Fibroblast of skin of scalp (primary cell): ENCODE measurements around the gene MYOF.
A peak's percentile ranks its signal among the peaks of the same experiment; 100 is the strongest.
"Not testable (repeated sequence)": the region's sequence is repeated elsewhere in the genome, so short reads cannot be mapped to it uniquely, and the experiment has no call there.

Experiments
- DNase-seq: peaks from one replicate; pipeline ENCODE4 v3.0.0-alpha.2; 2013

MYOF gene

GRCh38 chr10:93481637-93482144 lies 443 bp downstream of the MYOF start:
- DNase-seq = no peak

- DNase-seq = no peak
Measured at GRCh38 chr10:93478873-93479272, 3.3 kb downstream of the MYOF start.

- no peak for DNase-seq
Measured at GRCh38 chr10:93476756-93477155, 5.4 kb downstream of the MYOF start.

GRCh38 chr10:93475871-93476270 lies 6.3 kb downstream of the MYOF start:
- DNase-seq = peak; percentile 74

- DNase-seq = no peak
Measured at GRCh38 chr10:93475227-93475626, 6.9 kb downstream of the MYOF start.

GRCh38 chr10:93473804-93474472 lies 8.2 kb downstream of the MYOF start:
- DNase-seq = no peak

- no peak for DNase-seq
Measured at GRCh38 chr10:93473161-93473560, 9.0 kb downstream of the MYOF start.

- DNase-seq = peak; percentile 97
Measured at GRCh38 chr10:93471110-93471651, 11.0 kb downstream of the MYOF start.

GRCh38 chr10:93469454-93469853 lies 12.7 kb downstream of the MYOF start:
- no peak for DNase-seq

- peak; percentile 95 for DNase-seq
Measured at GRCh38 chr10:93468461-93469213, 13.5 kb downstream of the MYOF start.

- DNase-seq = not testable (repeated sequence)
Measured at GRCh38 chr10:93467635-93468034, 14.5 kb downstream of the MYOF start.

- peak; percentile 98 for DNase-seq
Measured at GRCh38 chr10:93465806-93466675, 16.1 kb downstream of the MYOF start.

GRCh38 chr10:93464776-93465388 lies 17.3 kb downstream of the MYOF start:
- DNase-seq = no peak

GRCh38 chr10:93463723-93464476 lies 18.2 kb downstream of the MYOF start:
- peak; percentile 81 for DNase-seq

- no peak for DNase-seq
Measured at GRCh38 chr10:93462881-93463280, 19.3 kb downstream of the MYOF start.

GRCh38 chr10:93462371-93462770 lies 19.8 kb downstream of the MYOF start:
- no peak for DNase-seq

GRCh38 chr10:93461807-93462178 lies 20.3 kb downstream of the MYOF start:
- no peak for DNase-seq

GRCh38 chr10:93461109-93461806 lies 20.9 kb downstream of the MYOF start:
- DNase-seq = peak; percentile 57

GRCh38 chr10:93459466-93459865 lies 22.7 kb downstream of the MYOF start:
- DNase-seq = no peak

- DNase-seq = peak; percentile 100
Measured at GRCh38 chr10:93458821-93459257, 23.3 kb downstream of the MYOF start.

GRCh38 chr10:93457511-93457910 lies 24.6 kb downstream of the MYOF start:
- DNase-seq = no peak
